HG02840 (cell line): ENCODE results near the gene NELL1.
"Not testable (repeated sequence)": the region's sequence is repeated elsewhere in the genome, so short reads cannot be mapped to it uniquely, and the experiment has no call there.

ENCODE experiments used
- ATAC-seq: cut with Tn5 transposase; IDR thresholded peaks from one replicate; pipeline ENCODE4 v1.9.1; 2021; ENCODE audit warnings: mild to moderate bottlenecking, moderate library complexity, moderate number of reproducible peaks; ENCODE audit not compliant: unreplicated experiment, low FRiP score

NELL1 gene

DNA sequence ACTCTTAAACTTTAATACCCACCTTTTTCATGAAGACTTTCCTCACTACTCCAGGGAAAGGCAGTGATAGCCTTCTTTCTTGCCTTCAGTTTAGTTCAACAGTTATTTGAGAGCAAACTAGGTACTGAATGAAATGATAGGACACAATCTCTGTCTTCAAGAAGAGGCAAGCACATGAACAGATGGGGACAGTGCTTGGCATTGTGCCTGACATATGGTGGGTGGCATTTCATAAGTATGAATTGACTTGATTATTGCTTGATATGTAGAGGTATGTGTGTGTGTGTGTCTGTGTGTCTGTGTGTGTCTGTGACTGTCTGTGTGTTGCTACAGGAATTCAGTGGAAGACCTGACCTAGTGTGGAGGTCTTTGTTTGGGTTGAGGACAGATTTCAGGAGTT lies 504.1 kb downstream of the NELL1 start:
- no peak for ATAC-seq

DNA sequence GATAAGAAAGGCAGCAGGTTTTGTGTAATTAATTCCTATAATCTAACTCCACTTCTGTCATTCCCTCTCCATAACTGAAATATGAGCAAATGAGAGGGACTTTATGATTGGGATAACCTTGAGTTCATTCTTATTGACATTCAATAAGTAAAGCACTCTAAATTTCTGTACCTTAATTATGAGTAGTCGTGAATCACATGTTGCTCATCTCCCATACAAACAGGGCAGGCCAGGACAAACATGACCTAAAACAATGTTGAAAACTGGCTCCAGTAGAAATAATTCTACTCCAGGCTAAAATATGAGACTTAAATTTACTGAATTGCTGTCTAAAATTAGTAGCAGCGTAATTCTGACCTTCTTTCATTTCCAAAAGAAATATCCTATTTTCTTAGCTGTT lies 505.4 kb downstream of the NELL1 start:
- no peak for ATAC-seq

DNA sequence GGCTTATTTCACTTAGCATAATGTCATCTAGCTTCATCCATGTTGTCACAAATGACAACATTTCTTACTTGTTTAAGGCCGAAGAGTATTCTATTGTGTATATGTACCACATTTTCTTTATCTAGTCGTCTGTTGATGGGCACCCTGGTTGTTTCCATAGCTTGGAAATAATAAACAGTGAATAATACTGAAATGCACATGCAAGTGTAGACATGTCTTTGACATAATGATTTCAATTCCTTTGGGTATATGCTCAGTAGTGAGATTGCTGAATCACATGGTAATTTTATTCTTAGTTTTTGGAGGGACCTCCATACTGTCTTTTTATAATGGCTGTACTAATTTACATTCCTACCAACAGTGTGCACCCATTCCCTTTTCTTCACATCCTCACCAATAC lies 508.0 kb downstream of the NELL1 start:
- ATAC-seq, result no peak

DNA sequence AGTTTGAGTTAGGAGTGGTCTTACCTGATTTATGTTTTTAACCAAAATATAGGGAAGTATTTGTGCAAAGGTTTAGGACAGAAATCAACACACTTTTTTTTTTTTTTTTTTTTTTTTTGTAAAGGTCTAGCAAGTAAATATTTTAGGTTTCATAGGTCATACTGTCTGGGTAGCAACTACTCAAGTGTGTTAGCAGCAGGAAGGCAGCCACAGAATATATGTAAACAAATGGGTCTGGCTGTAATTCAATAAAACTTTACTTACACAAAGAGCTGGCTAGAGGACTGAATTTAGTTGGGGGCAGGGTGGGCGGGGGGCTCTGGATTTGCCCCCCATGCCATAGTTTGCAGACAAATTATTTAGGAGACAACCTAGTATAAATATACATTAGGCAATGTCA lies 510.4 kb downstream of the NELL1 start:
- ATAC-seq, result no peak

DNA sequence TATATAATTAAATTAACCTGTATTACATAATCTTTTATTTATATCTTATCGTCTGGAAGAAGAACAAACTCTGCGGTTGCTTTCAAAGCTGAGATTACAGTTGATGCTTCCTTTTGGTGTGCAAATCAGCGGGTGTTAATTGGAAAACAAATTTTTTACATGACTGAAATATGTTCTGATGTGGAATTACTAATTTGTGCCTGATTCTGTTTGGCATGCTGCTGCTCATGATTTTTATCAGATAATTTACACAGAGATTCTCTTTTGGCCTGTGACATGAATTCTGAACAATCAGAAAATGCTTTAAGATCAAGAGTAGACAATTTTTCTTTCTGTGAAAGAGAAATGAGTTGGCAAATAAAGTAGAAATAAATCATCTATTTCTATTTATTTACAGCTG lies 510.8 kb downstream of the NELL1 start:
- ATAC-seq, result no peak

DNA sequence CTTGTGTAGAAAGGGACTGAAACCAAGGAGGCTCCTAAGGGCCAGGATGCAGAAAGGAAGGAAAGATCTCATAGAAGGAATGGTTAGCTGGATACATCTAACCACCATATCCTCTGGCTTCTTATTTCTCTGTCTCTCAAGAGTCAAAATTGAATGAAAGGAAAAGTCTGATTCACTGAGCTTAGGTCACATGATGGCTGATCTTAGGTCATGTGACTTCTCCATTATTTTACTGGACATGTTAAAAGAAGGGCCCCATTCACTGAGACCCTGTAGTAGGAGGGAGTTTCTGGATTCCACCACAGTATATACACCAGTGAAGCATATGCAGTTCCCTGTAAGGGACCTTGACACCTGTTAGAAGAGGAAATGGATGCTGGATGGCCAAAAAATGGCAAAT lies 516.6 kb downstream of the NELL1 start:
- ATAC-seq, result no peak

DNA sequence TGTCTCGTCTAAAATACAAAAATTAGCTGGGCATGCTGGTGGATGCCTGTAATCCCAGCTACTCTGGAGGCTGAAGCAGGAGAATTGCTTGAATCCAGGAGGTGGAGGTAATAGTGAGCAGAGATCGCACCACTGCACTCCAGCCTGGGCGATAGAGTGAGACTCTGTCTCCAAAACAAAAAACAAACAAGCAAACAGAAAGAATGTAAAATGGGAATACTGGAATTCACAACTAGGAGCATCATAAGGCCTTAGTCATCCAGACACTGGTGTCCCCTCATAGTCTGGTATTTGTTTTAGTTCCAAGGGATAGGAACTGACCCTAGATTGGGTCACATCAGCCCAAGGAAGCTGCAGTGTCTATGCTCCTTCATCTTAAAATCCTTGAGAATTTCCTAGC lies 520.8 kb downstream of the NELL1 start:
- ATAC-seq, result no peak

DNA sequence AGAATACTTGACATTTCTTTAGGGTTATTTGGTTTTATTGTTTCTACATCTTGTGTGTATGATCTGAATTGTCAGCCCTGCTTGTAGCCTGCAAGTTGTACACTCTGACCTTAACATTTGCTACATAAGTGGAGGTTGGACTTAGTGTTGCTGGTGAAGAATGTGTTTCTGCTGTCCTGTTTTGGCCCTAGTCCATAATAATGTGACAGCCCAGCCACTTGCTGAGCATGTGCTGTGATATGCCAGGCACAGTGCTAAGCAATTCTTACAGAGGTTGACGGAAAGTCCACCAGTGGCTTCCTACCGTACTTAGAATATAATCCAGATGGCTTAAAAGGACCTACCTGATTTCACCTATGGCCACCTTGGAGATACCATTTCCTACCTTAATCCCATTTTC lies 526.6 kb downstream of the NELL1 start:
- ATAC-seq, result no peak

DNA sequence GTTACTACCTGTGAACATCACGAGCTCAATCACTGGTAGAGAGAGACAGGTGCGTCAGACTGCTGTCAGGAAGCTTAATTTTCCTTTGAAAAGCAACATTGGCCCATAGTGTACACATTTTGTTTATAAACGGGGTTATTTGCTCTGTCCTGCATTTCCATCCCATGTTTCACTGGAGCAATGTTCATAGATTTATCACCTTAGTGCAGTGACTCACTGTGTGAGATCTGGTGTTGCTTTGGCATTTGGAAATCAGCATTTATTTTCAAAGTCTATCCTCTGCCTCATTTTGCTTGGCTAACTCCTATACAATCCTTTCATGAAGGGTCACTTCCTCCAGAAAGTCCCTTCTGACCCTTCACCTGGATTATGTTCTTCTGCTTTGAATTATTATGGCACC lies 529.1 kb downstream of the NELL1 start:
- no peak for ATAC-seq

DNA sequence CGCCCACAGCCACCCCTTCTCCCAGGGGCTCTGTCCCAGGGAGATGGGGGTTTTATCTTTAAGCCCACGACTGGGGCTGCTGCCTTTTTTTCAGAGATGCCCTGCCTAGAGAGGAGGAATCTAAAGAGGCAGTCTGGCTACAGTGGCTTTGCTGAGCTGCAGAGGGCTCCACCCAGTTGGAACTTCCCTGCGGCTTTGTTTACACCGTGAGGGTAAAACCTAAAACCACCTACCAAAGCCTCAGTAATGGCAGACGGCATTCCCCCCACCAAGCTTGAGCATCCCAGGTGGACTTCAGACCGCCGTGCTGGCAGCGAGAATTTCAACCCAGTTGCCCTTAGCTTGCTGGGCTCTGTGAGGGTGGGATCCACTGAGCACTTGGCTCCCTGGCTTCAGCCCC lies 535.8 kb downstream of the NELL1 start:
- no peak for ATAC-seq

DNA sequence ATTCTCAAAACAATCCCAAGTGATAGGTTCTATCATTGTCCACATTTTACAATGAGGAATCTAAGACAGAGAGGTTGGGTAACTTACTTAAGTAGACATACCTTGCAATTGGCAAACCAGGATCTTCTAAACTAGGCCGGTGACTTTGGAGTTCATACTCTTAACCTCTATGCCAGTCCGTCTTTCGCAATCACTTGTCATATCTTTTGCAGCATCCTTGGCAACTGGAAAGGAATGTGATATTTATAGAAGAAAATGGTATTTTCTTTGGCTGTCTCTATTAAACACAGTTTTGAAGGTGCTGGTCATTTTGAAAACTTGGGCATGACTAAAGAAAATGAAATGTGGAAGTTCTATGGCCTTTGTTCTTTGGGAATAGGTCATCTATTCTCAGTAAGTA lies 556.5 kb downstream of the NELL1 start:
- ATAC-seq, result no peak

DNA sequence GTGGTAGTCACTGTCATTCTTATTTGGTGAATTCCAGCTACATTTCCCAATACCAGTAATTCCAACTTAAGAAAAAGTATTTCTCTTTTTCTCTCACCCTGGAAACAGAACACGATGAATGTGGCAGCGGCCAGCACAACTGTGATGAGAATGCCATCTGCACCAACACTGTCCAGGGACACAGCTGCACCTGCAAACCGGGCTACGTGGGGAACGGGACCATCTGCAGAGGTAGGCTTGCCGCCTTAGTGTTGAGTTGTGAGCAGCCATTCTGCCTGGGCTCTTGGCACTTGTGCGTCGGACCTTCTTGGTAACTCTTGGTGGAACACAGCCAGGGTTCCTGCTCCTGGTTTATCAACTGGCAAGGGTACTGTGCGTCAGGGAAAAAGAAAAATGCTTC lies 559.8 kb downstream of the NELL1 start:
- ATAC-seq, result no peak

DNA sequence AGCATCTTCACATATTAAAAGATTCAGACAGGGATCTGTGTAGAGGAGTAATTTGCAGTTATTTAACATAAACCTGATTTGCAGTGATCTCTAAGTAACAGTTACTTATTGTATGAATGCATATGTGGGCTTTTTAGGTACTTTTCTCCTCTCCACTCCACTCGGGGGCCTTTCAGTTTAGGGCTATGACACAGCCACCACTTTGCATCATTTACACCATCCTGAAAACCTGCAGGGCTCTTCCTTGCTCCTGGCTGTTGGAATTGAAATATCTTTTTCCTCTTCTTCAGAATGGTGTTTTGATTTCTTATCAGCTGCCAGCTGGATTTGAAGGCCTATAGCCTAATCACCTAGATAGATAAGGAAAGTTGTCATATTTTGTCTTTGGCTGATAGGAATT lies 580.8 kb downstream of the NELL1 start:
- no peak for ATAC-seq

DNA sequence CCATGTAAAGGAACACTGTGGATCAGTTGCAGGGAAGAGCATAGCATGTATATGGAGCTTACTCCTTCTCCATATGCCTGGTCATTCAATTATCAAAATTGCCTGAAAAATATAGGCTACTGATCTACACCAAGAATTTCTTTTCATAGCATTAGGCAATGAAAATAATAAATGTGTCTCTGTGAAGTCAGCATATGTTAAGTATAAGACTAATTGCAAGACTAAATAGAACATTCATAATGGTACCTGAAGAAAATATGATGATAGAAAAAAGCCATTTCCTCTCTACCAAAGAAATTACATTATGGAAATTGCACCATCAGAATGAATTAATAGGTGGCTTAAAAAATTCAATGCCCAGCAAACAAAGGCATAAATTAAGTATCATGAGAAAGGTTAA lies 584.7 kb downstream of the NELL1 start:
- no peak for ATAC-seq

DNA sequence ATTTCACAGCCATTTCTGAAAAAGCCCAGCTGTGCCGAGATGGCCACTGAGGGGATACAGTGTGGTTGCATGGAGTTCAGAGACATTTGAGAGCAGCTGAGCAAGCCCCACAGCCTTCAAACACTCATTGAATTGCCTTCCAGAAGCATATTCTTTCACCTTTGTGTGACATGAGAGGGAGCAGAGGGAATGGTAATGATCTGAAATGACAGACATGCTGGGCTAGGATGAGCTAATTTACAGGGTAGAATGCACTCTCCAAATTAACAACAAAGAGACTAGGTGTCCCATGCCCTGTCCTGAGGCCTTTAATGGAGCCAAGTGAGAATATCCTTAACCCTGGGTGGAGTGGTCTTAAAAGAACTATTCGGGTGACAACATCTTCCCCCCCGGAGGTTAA lies 585.4 kb downstream of the NELL1 start:
- ATAC-seq, result no peak

DNA sequence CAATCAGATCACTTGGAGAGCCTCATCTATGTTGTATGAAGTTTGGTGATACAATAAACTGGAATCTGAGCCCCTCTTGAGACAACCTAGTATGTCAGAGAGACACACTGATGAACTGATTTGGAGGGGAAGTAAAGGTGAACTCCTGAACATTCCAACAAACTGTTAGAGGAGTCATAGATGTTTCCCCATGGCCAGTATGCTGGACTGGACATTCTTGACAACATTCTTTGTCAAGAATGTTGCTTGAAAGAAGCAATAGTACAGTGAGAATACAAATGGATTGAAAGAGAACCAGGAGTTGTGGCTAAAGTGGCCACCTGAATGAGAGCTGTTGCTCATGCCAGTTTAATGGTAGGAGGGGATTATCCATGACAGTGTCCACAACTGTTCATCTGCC lies 588.1 kb downstream of the NELL1 start:
- ATAC-seq, result no peak

DNA sequence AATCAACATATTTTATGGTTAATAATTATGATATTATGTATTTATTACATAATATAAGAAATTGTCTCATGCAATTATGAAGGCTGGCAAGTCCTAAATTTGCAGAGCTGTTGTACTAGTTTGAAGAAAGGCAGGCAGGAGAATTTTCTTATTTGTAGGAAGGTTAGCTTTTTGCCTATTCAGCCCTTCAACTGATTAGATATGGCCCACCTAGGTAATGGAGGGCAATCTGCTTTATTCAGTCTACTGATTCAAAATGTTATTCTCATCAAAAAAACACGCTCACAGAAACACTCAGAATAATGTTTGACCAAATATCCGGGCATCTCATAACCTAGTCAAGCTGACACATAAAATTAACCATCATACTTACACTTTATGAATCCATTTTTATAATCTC lies 589.0 kb downstream of the NELL1 start:
- no peak for ATAC-seq

DNA sequence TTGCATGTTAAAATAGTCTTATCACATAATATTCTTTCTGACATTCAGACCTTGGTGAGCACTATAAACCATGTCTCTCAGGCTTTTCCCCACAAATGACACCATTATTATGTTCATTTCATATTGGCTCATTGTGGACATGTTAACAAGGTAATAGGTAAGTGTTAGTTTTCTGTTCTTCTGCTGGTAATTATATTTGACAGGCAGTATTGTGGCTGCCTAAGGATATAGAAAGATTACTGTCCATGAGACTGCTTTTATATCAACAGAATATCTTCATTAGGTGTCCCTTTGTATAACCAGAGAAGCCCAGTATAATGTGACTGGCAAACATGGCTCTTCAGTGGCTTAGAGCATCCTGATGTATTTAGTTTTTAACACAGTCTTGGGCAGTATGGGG lies 590.7 kb downstream of the NELL1 start:
- no peak for ATAC-seq

DNA sequence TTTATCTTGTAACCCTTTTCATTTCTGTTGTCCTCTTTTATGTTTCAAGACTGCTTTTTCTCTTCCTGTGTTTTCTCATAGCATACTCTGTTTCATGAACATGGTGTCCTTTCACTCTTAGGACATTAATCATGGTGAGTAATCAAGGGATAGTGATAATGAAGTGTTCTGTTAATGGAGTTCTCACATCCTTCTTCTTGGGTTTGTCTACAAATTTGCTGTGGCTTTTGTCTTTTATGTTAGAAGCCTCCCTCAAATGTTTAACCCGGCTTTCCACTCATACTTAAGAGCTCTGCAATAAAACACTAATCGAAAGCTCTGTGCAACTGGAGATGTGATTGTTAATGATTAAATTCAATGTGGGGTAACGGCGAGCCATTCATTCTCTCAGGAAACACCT lies 593.6 kb downstream of the NELL1 start:
- no peak for ATAC-seq

DNA sequence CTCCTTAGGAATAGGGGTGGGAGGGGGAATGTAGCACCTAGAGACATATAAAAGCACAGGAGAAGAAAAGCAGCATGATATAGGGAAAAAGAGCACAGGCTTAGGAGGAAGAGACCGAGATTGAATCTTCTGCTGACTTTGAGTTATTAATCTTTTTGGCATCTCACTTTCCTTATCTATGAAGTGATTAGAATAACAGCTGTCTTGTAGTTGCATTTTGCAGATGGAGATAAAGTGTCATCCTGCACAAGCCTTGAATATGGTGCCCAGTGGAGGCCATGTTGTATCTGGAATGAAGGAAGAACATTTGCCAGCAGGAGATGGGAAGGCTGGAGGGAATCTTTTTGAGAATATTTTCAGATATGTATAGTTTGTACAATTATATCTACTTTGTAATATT lies 594.7 kb downstream of the NELL1 start:
- no peak for ATAC-seq

DNA sequence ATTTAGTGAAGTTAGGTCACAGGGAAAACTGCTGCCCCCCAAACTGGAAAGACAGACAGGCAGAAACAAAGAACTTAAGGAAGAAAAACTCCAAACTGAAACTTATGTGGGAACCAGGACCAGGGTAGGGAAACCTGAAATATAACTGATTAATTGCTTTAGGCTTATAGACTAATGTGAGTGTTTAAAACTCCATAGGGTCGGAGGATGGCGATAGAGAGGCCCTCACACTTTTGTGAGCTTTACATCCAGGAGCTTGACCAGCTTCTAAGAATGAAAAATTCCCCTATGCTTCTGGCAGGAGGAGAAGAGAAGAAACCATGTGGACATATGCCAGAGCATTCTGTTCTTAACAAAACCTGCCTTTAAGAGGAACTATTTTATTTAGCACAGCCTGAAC lies 598.6 kb downstream of the NELL1 start:
- ATAC-seq, result no peak

DNA sequence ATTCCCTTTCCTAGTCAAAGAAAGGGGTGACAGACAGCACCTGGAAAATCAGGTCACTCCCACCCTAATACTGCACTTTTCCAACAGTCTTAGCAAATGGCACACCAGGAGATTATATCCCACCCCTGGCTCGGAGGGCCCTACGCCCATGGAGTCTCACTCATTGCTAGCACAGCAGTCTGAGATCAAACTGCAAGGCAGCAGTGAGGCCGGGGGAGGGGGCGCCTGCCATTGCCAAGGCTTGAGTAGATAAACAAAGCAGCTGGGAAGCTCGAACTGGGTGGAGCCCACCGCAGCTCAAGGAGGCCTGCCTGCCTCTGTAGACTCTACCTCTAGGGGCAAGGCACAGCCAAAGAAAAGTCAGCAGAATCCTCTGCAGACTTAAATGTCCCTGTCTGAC lies 602.8 kb downstream of the NELL1 start:
- not testable (repeated sequence) for ATAC-seq

DNA sequence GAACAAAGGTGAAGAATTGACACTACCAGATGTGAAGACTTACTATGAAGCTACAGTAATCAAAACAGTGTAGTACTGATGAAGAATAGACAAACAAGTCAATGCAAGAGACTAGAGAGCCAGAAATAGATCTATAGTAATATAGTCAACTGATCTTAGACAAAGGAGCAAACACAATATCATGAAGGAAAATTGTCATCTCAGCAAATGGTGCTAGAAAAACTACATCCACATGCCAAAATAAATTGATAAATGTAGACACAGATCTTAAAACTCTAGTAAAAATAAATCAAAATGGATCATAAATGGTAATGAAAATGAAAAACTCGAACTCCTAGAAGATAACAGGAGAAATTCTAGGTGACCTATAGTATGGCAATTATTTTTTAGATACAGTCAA lies 609.5 kb downstream of the NELL1 start:
- no peak for ATAC-seq

DNA sequence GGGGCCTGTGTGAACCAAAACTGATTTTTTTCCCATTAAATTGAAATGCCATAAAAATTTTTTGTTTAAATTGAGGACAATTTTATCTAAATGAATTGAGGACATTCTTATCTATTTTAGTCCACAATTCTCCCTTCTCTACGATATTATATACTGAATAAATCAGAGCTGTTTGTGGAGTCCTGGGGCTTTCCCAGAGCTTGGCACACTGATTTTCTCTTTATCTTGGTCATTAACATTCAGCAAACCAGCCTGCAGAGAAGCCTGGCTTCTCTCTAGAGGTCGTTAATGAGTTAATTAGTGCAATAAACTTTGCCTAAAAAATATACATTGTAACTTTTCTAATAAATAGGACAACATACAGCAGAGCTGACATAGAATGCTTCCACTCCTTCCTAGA lies 615.7 kb downstream of the NELL1 start:
- no peak for ATAC-seq
